NB4 (cell line): ENCODE measurements around the gene RABL6.

Source experiments
- MYC ChIP-seq: IDR thresholded peaks from 2 replicates; pipeline ENCODE4 v1.6.1; 2011; ENCODE audit warnings: low read depth, low read length
- POLR2A ChIP-seq: IDR thresholded peaks from 2 replicates; pipeline ENCODE4 v1.6.1; 2011; ENCODE audit warnings: mild to moderate bottlenecking; ENCODE audit not compliant: insufficient read length; ENCODE audit errors: extremely low read depth
- TF ChIP-seq, protein P1 (sequence below): IDR thresholded peaks from one replicate; pipeline ENCODE4 v1.5.1; 2012; ENCODE audit warnings: low read depth, low read length
- TF ChIP-seq, protein P2 (sequence below): IDR thresholded peaks from 2 replicates; pipeline ENCODE4 v1.6.1; 2011; ENCODE audit warnings: low read depth, low read length

DNA sequence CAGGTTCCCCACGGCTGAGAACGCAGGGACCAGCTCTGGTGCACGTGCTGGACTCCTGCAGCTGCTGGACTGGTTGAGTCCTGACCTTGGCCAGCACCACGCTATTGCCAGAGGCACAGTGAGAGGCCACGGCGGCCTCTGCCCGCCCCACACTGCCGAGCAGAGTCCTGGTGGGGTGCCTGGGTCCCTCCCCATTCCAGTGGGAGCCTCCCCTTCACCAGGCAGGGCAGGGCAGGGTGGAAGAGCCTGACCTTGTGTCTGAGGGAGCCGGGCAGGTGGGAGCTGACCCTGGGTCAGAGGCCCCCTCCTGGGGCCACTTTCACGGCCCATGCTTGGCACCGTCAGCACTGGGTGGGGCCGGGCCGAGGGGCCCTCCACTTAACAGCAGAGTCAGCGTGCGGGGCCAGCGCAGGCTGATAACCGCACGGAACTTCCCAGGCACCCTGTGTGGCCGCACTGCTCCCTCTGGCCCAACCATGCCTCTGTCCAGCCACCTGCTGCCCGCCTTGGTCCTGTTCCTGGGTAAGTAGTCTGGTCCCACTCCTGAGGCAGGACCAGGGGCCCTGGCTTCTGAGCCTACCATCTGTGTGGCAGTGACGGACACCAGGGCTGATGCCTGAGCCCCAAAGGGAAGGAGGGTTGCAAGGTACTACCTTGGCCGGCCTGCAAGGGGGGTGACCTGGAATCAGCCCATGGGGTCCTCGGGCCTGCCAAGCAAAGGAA is 44.4 kb downstream of the RABL6 start, which contains the start of gene MAMDC4:
- TF ChIP-seq, protein P1, sequence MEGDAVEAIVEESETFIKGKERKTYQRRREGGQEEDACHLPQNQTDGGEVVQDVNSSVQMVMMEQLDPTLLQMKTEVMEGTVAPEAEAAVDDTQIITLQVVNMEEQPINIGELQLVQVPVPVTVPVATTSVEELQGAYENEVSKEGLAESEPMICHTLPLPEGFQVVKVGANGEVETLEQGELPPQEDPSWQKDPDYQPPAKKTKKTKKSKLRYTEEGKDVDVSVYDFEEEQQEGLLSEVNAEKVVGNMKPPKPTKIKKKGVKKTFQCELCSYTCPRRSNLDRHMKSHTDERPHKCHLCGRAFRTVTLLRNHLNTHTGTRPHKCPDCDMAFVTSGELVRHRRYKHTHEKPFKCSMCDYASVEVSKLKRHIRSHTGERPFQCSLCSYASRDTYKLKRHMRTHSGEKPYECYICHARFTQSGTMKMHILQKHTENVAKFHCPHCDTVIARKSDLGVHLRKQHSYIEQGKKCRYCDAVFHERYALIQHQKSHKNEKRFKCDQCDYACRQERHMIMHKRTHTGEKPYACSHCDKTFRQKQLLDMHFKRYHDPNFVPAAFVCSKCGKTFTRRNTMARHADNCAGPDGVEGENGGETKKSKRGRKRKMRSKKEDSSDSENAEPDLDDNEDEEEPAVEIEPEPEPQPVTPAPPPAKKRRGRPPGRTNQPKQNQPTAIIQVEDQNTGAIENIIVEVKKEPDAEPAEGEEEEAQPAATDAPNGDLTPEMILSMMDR: no peak
- TF ChIP-seq POLR2A (no peak), MYC (no peak)
- TF ChIP-seq, protein P2, sequence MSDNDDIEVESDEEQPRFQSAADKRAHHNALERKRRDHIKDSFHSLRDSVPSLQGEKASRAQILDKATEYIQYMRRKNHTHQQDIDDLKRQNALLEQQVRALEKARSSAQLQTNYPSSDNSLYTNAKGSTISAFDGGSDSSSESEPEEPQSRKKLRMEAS: no peak
